ENCODE data around the gene P2RY8. TPM values are rescaled to one million over a fixed set of nuclear protein-coding genes. Genes with fewer than 3 reads are reported as not detected.

Gene P2RY8
- total RNA-seq, 2 donors from 2014 or later, result 0.93 to 1.3 TPM

GRCh38 chrX:1502853-1503252, 34.1 kb downstream of the P2RY8 start:
- Histone ChIP-seq H3K27me3 (no peaks in the 10 kb centered on the region), H3K4me1 (no peaks in the 10 kb centered on the region), H3K9me3 (no peaks in the 10 kb centered on the region), H3K27ac (no peak overlapping the region), H3K36me3 (no peaks in the 10 kb centered on the region), H3K4me3 (no peak overlapping the region)
- TF ChIP-seq CTCF (IDR thresholded peaks at IDR 0.05), result no peak
- no peak for DNase-seq (ENCODE audit: low spot score)

- H3K4me3 ChIP-seq, result no peak overlapping the region
- no peaks in the 10 kb centered on the region for H3K9me3 ChIP-seq
- no peaks in the 10 kb centered on the region for H3K27me3 ChIP-seq
- H3K36me3 ChIP-seq, result no peaks in the 10 kb centered on the region
- no peak overlapping the region for H3K27ac ChIP-seq
- TF ChIP-seq CTCF (IDR thresholded peaks at IDR 0.05), result no peak
- peak; percentile 30 for DNase-seq (ENCODE audit: low spot score)
- H3K4me1 ChIP-seq, result no peaks in the 10 kb centered on the region
Observed at GRCh38 chrX:1502241-1502640, 34.7 kb downstream of the P2RY8 start.

GRCh38 chrX:1500701-1501624, 36.0 kb downstream of the P2RY8 start:
- TF ChIP-seq CTCF (IDR thresholded peaks at IDR 0.05), result no peak
- DNase-seq (ENCODE audit: low spot score), result peak; percentile 54
- no peak overlapping the region for H3K4me3 ChIP-seq

GRCh38 chrX:1496076-1496475, 40.9 kb downstream of the P2RY8 start:
- Histone ChIP-seq H3K27me3 (no peaks in the 10 kb centered on the region), H3K4me3 (no peak overlapping the region), H3K36me3 (no peaks in the 10 kb centered on the region), H3K9me3 (no peaks in the 10 kb centered on the region), H3K27ac (no peak overlapping the region), H3K4me1 (no peaks in the 10 kb centered on the region)
- peak; percentile 40 for DNase-seq (ENCODE audit: low spot score)
- TF ChIP-seq CTCF (IDR thresholded peaks at IDR 0.05), result no peak

More at GRCh38 chrX:1500701-1501624, 36.0 kb downstream of the P2RY8 start:
- Histone ChIP-seq H3K27ac (peak overlapping the region; percentile 30 to 53), H3K36me3 (no peaks in the 10 kb centered on the region), H3K9me3 (no peaks in the 10 kb centered on the region), H3K4me1 (no peaks in the 10 kb centered on the region), H3K27me3 (no peaks in the 10 kb centered on the region)

- Histone ChIP-seq H3K4me3 (peak overlapping the region in 1 of 2 donors; percentile 3), H3K27ac (peak overlapping the region in 1 of 2 donors; percentile 43), H3K4me1 (no peaks in the 10 kb centered on the region), H3K9me3 (no peaks in the 10 kb centered on the region), H3K27me3 (no peaks in the 10 kb centered on the region), H3K36me3 (no peaks in the 10 kb centered on the region)
- no peak for TF ChIP-seq CTCF (IDR thresholded peaks at IDR 0.05)
- DNase-seq (ENCODE audit: low spot score), result peak; percentile 57
Observed at GRCh38 chrX:1493877-1494510, 43.0 kb downstream of the P2RY8 start.

All from right atrium auricular region (tissue), 2 donors.